ENCODE measurements around the gene RPS6KC1. TPM values are rescaled to one million over a fixed set of nuclear protein-coding genes. Genes with fewer than 3 reads are reported as not detected.

RPS6KC1 gene
- total RNA-seq, 1 donor from 2014 or later: 27.8 TPM

GRCh38 chr1:213251972-213252371 lies 200.9 kb downstream of the RPS6KC1 start:
- Mint-ChIP-seq H3K4me3 (ENCODE audit: low read depth) (no peak overlapping the region), H3K27ac (no peak overlapping the region), H3K27me3 (no peaks in the 10 kb centered on the region), H3K4me1 (ENCODE audit: low read depth) (peaks cover 17% of the 10 kb centered on the region), H3K9me3 (ENCODE audit: low read depth) (no peaks in the 10 kb centered on the region), H3K36me3 (ENCODE audit: insufficient read depth) (peaks cover 2% of the 10 kb centered on the region)
- TF ChIP-seq, protein P1, sequence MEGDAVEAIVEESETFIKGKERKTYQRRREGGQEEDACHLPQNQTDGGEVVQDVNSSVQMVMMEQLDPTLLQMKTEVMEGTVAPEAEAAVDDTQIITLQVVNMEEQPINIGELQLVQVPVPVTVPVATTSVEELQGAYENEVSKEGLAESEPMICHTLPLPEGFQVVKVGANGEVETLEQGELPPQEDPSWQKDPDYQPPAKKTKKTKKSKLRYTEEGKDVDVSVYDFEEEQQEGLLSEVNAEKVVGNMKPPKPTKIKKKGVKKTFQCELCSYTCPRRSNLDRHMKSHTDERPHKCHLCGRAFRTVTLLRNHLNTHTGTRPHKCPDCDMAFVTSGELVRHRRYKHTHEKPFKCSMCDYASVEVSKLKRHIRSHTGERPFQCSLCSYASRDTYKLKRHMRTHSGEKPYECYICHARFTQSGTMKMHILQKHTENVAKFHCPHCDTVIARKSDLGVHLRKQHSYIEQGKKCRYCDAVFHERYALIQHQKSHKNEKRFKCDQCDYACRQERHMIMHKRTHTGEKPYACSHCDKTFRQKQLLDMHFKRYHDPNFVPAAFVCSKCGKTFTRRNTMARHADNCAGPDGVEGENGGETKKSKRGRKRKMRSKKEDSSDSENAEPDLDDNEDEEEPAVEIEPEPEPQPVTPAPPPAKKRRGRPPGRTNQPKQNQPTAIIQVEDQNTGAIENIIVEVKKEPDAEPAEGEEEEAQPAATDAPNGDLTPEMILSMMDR (IDR thresholded peaks at IDR 0.05; ENCODE audit: unreplicated experiment): no peak
- DNase-seq (ENCODE audit: low spot score, unreplicated experiment): no peak

DNA sequence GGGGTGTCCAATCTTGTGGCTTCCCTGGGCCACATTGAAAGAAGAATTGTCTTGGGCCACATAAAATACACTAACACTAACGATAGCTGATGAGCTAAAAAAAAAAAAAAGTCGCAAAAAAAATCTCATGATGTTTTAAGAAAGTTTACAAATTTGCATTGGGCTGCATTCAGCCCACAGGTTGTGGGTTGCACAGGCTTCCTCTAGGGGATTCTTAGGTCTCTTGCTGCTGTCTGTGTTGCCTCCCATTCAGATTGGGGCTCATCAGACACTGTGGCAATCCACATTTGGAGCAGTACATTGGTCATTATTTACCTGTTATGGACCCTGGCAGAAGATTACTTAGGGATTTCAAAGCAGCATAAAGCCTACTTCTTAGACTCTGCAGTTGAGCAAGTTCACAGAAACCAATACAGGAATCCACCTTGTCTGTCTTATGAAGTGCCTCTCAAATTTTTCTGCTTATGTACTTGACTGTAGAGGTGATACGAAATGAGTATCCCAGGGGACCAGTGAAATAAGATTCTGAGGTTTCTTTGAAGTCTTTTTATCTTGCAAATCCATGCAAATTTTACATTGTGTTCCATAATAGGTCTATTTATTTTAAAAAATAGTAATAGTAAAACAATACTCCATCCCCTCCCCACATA lies 205.5 kb downstream of the RPS6KC1 start:
- no peak for DNase-seq (ENCODE audit: low spot score, unreplicated experiment)
- TF ChIP-seq, protein P1 (IDR thresholded peaks at IDR 0.05; ENCODE audit: unreplicated experiment): no peak
- Mint-ChIP-seq H3K4me1 (ENCODE audit: low read depth) (peaks cover 14% of the 10 kb centered on the region), H3K27me3 (no peaks in the 10 kb centered on the region), H3K4me3 (ENCODE audit: low read depth) (no peak overlapping the region), H3K9me3 (ENCODE audit: low read depth) (no peaks in the 10 kb centered on the region), H3K36me3 (ENCODE audit: insufficient read depth) (peaks cover 2% of the 10 kb centered on the region), H3K27ac (no peak overlapping the region)

DNA sequence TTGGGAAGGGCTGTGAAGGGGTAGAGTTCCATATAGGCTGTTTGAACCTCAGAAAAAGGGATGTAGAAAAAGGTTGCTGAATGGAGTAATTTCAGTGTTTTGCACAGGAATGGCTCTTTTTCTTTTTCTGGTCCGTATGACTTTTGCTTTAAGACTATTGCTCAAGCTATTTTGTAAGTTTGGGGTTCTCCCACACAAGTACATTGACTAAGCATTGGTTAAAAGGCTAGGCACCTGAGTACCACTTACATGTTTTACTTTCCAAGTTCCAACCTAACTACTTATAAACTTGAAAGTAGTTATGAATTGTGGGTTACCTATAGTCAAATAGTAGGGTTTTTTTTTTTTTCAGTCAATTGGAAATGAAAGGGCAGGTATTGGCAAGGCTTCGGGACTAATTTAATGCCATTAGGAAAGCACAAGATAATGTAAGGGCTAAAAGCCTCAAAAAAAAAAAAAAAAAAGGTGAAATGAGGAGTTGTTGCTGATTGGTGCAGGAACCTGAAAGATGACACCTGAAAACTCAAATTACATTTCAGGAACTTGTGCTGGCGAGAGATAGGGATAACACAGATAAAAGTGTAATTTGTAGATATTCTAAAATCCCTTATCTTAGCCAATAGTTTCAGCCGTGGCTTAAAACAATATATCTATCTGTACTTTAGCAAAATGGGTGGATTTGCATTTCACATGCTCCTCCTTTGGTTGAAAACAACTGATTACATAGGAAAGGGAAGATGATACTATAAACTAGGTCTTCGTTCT lies 209.5 kb downstream of the RPS6KC1 start:
- Mint-ChIP-seq H3K4me3 (ENCODE audit: low read depth) (no peak overlapping the region), H3K4me1 (ENCODE audit: low read depth) (peaks cover 6% of the 10 kb centered on the region), H3K27ac (peak overlapping the region; percentile 67), H3K27me3 (no peaks in the 10 kb centered on the region), H3K36me3 (ENCODE audit: insufficient read depth) (peaks cover 7% of the 10 kb centered on the region), H3K9me3 (ENCODE audit: low read depth) (no peaks in the 10 kb centered on the region)
- TF ChIP-seq, protein P1 (IDR thresholded peaks at IDR 0.05; ENCODE audit: unreplicated experiment): no peak
- no peak for DNase-seq (ENCODE audit: low spot score, unreplicated experiment)

- no peak for DNase-seq (ENCODE audit: low spot score, unreplicated experiment)
- no peak overlapping the region for H3K4me3 Mint-ChIP-seq (ENCODE audit: low read depth)
- TF ChIP-seq, protein P1 (IDR thresholded peaks at IDR 0.05; ENCODE audit: unreplicated experiment): no peak
- peaks cover 5% of the 10 kb centered on the region for H3K9me3 Mint-ChIP-seq (ENCODE audit: low read depth)
- H3K4me1 Mint-ChIP-seq (ENCODE audit: low read depth): peaks cover 9% of the 10 kb centered on the region
- H3K36me3 Mint-ChIP-seq (ENCODE audit: insufficient read depth): peaks cover 17% of the 10 kb centered on the region
- H3K27ac Mint-ChIP-seq: no peak overlapping the region
- no peaks in the 10 kb centered on the region for H3K27me3 Mint-ChIP-seq
Observed at GRCh38 chr1:213264531-213264930, 213.5 kb downstream of the RPS6KC1 start.

- no peaks in the 10 kb centered on the region for H3K27me3 Mint-ChIP-seq
- peaks cover 5% of the 10 kb centered on the region for H3K9me3 Mint-ChIP-seq (ENCODE audit: low read depth)
- H3K4me3 Mint-ChIP-seq (ENCODE audit: low read depth): no peak overlapping the region
Observed at GRCh38 chr1:213266983-213267772, 216.1 kb downstream of the RPS6KC1 start.

More at GRCh38 chr1:213266983-213267772, 216.1 kb downstream of the RPS6KC1 start:
- TF ChIP-seq, protein P1 (IDR thresholded peaks at IDR 0.05; ENCODE audit: unreplicated experiment): no peak
- Mint-ChIP-seq H3K27ac (no peak overlapping the region), H3K36me3 (ENCODE audit: insufficient read depth) (peaks cover 21% of the 10 kb centered on the region), H3K4me1 (ENCODE audit: low read depth) (peaks cover 3% of the 10 kb centered on the region)
- no peak for DNase-seq (ENCODE audit: low spot score, unreplicated experiment)

Measured in progenitor cell of endocrine pancreas (in vitro differentiated cells).